Peyer's patch (tissue), 4 donors: Measurements from ENCODE around the gene TMEM72.

Source experiments
- CTCF ChIP-seq, 6 experiments: fragments of 450-650 bp in 4 of 6; fragments of 200-600 bp in 2 of 6; sonication (generic) in 1 of 6; IDR thresholded peaks; one replicate each; pipeline ENCODE4 v1.5.1; 2017 to 2019; ENCODE audit warnings: antibody characterized with exemption in 6 of 6, mild to moderate bottlenecking in 3 of 6, moderate library complexity in 1 of 6
- POLR2A ChIP-seq, 2 donors: fragments of 450-650 bp; IDR thresholded peaks; one replicate each; pipeline ENCODE4 v1.5.1; 2017; ENCODE audit warnings: antibody characterized with exemption in 2 of 2, mild to moderate bottlenecking in 2 of 2, moderate library complexity in 2 of 2

- no peak for TF ChIP-seq CTCF (IDR thresholded peaks at IDR 0.05)
- no peak for TF ChIP-seq POLR2A (IDR thresholded peaks at IDR 0.05)
Observed at GRCh38 chr10:44879531-44879899, 31.6 kb upstream of the TMEM72 start.
